ENCODE data around the gene SYCP3.
"Not testable (repeated sequence)": the region's sequence is repeated elsewhere in the genome, so short reads cannot be mapped to it uniquely, and the experiment has no call there.

The SYCP3 gene

DNA sequence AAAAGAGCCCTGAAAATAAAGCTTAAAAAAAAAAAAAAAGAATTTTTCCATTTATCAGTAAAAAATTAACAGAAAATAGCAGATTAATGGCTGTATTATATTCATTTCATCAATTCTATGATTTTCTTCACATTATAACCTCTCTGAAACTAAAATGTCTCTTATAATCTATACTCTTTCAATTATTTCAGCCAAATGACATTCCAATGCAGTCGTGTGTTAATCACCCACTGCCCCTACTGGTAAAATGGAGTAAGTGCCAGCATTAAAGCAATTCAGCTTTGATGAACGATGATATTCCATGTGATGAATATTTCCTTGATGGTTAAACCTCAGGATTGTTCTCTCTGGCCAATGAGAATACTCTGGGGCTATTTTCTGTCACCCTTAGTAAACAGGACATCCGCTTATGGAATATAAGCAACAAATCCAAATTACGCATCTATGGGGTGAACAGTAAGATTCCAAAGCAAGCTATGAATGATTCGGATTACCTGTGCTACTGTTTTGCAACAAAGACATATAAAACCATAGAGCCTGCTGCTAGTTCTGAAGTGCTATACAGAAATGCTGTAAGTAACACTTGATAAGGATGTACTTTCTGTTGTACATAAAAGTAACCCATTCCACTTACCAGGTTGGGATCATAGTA lies 20.3 kb upstream of the SYCP3 start:
- DNase-seq: no peak

GRCh38 chr12:101750152-101750551 lies 10.9 kb upstream of the SYCP3 start:
- DNase-seq: no peak

- no peak for DNase-seq
Observed at GRCh38 chr12:101749657-101750056, 10.4 kb upstream of the SYCP3 start.

- no peak for DNase-seq
Observed at GRCh38 chr12:101748907-101749306, 9.6 kb upstream of the SYCP3 start.

GRCh38 chr12:101747697-101748096 lies 8.4 kb upstream of the SYCP3 start:
- no peak for DNase-seq

DNA sequence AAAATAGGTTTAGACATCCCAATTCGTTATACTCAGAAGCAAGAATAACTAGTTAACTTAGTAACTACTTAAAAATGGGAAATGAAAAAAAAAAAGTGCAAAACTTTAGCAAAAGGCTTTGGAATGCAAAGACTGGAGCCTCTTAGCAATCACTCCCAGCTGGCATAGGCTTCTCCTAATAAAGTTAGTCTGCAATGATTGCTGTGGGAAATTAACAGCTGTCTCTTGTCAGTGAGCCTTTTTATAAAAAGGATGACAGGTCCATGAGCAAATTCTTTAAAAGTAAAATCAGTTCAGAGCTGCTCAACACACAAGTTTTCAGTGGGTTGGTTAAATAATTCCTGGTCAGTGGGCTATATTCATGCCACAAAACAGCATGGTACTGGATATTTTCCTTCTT lies 7.4 kb upstream of the SYCP3 start:
- DNase-seq: no peak

GRCh38 chr12:101746196-101746595 lies 6.9 kb upstream of the SYCP3 start:
- DNase-seq: no peak

GRCh38 chr12:101745481-101745880 lies 6.2 kb upstream of the SYCP3 start:
- DNase-seq: no peak

- DNase-seq: no peak
Observed at GRCh38 chr12:101743724-101744472, 4.6 kb upstream of the SYCP3 start.

GRCh38 chr12:101743242-101743641 lies 4.0 kb upstream of the SYCP3 start:
- no peak for DNase-seq

DNA sequence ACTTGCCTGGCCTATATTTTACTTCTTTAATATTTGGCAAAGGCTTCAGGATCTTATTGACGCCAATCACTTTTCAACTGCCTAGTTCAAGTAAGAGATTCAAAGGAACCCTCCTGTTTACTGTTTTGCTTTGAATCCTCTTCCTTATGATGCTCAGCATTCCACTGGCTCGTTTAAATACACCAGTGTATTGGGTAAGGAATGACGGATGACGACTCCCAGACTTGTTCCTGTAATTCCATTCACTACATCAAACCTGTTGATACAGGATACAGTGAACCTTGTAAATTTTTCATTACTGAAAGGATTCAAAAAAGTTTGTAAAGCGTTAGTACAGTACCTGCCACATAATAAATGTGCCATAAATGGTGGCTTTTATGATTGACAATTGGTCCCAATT lies 1.7 kb upstream of the SYCP3 start:
- no peak for DNase-seq

GRCh38 chr12:101740566-101740965 lies 1.3 kb upstream of the SYCP3 start:
- DNase-seq: no peak

- no peak for DNase-seq
Observed at GRCh38 chr12:101737476-101737875, 1.8 kb downstream of the SYCP3 start.

DNA sequence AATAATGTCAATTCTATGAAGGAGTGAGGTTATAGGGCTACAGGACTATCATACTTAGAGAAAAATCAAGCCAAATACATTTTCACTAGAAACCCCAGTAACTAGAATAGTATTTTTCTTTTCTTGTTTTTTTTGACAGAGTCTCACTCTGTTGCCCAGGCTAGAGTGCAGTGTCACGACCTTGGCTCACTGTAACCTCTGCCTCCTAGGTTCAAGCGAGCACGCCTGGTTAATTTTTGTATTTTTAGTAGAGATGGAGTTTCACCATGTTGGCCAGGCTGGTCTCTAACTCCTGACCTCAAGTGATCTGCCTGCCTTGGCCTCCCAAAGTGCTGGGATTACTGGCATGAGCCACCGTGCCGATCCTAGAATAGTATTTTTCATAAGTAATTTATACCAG lies 4.8 kb downstream of the SYCP3 start:
- not testable (repeated sequence) for DNase-seq

GRCh38 chr12:101733166-101733565 lies 6.1 kb downstream of the SYCP3 start:
- DNase-seq: no peak

DNA sequence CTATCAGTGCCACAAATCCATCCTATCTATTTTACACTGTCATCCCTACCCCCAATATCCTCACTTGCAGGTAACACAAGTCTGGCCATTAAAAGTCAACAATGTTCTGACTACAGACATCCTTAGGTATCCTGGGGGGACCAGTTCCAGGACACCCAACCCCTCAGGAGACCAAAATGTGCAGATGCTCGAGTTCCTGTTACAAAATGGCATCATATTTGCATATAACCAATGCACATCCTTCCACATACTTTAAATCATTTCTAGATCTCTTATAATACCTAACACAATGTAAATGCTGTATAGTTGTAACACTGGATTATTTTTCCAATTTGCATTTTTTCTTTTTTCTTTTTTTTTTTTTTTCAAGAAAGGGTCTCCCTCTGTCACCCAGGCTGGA lies 6.9 kb downstream of the SYCP3 start:
- no peak for DNase-seq

GRCh38 chr12:101729842-101730241 lies 9.4 kb downstream of the SYCP3 start:
- no peak for DNase-seq

DNA sequence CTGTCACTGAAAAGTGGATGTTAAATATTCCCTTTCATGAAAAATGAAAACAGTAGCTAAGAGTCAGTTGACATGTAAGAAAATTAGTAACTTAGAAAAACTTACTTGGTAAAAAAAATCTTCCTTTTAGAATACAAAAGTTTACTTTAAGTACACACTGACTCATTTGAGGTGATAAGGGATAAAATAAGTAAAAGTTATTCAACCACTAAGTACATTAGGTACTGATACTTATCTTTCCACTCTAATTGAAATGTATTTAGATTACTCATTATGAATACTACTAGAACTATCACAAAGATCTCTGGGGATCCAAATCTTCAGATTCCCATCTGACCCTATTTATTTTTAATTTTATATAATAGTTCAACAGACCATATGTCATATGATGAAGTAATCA lies 12.2 kb downstream of the SYCP3 start:
- no peak for DNase-seq

DNA sequence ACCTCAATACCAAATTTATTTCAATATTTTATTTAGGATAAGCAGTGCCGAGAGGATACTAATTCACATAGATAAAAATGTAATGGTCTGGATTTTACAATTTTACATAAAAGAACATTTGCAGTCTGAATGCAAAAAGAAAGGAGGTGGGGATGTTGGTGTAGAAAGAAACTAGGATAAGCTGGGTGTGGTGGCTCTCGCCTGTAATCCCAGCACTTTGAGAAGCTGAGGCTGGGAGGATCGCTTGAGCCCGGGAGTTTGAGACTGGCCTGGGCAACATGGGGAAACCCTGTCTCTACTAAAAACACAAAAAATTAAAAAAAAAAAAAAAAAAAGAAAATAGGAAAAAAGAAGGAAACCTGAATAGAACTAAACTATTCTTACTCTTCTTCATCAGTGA lies 16.9 kb downstream of the SYCP3 start:
- DNase-seq: no peak

DNA sequence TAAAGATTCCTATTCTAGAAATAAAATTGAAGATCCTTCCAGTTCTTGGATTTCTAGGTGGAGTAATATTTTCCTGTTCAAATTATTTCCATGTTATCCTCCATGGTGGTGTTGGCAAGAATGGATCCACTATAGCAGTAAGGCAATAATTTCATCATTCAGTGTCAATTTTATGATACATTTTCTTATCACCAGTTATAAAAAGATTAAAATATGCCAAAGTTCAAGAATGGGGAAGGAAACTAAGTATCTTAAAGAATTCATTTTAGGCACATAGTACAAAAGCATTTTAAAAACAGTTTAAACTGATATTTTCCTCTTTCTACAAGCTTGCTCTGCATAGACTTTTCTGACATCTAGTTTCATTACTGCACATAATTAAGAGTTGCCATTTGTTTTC lies 19.1 kb downstream of the SYCP3 start:
- DNase-seq: no peak

- DNase-seq: no peak
Observed at GRCh38 chr12:101719566-101719965, 19.7 kb downstream of the SYCP3 start.

GRCh38 chr12:101714877-101715444 lies 24.3 kb downstream of the SYCP3 start:
- DNase-seq: no peak

DNA sequence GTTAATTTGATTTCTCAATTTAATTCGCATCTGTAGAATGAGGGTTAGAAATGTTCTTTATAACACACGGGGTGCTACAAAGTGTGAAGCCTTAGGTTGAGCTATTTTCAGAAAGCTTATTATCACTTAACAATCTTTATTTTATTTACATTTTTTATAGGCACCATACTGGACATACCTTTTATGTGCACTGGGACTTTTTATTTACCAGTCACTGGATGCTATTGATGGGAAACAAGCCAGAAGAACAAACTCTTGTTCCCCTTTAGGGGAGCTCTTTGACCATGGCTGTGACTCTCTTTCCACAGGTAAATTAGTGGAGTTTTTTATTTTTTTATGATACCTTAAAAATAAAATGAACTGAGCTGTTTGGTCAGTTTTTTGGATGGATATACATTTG lies 25.3 kb downstream of the SYCP3 start:
- no peak for DNase-seq

DNA sequence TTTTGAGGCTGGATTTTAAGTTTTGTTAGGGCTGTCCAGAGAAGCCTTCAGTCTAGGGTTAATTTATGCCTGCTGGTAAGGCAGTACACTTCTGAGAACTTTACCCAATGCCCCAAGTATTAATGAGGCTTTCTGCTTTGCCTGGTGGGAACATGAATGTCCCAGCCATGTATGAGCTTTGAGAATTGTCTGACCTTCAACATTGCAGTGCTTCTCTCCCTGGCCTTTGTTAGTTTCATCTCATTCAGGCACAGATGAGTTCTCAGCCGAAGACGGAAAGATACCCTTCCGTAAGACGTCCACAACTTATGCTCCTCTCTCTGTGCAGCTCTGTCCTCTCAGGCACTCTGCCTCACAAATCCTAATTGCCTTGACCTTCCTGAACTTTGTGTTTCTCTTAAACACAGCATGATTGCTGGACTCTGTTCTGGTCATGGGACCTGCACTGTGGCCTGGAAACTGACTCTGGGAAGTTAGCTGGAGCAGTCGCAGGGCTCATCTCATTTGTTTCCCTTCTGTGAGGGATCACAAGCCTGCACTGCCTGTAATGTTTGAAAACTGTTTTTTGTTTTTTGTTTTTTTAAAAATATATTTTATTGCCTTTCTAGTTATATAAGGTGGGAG lies 26.1 kb downstream of the SYCP3 start:
- no peak for DNase-seq
